Panc1 (cell line): Measurements from ENCODE around the gene SPRED2. TPM values are rescaled to one million over a fixed set of nuclear protein-coding genes. Genes with fewer than 3 reads are reported as not detected.

Experiments used
- ATAC-seq: fragments of 200-7000 bp; cut with Tn5 transposase; 2 replicates; pipeline ENCODE4 v1.9.1; 2020; ENCODE audit warnings: mild to moderate bottlenecking, moderate library complexity
- Bru-seq: library from RNA; stranded (reverse); fragments of 400-500 nt; gene quantifications from one replicate; lab custom pipeline; 2021; lab: Mats Ljungman, UMichigan
- BruChase-seq, 2 experiments: library from RNA; stranded (reverse); fragments of 400-500 nt; gene quantifications; one replicate each; lab custom pipeline; 2021; lab: Mats Ljungman, UMichigan
- BruUV-seq: library from RNA; stranded (reverse); fragments of 400-500 nt; replicated peaks from 2 replicates; lab custom pipeline; 2021; lab: Mats Ljungman, UMichigan
- CTCF ChIA-PET: fragments of 300-600 bp; sonication (Branson Sonifier 250); formaldehyde crosslinking; loops from one replicate; lab custom pipeline; 2022; ENCODE audit warnings: antibody characterized with exemption; lab: Charles Lee
- POLR2A ChIA-PET: fragments of 300-600 bp; sonication (Branson Sonifier 250); formaldehyde crosslinking; loops from one replicate; lab custom pipeline; 2022; ENCODE audit warnings: antibody characterized with exemption; lab: Charles Lee
- DNase-seq: peaks from one replicate; pipeline ENCODE4 v3.0.0-alpha.2; 2010; ENCODE audit warnings: low read depth, low spot score
- H3K27ac ChIP-seq: 2 replicates; pipeline ENCODE4 v1.5.1; 2011; ENCODE audit warnings: mild to moderate bottlenecking, low read length, inconsistent platforms
- H3K27me3 ChIP-seq: fragments of 200-500 bp; sonication (Bioruptor generic); 2 replicates; pipeline ENCODE4 v1.6.0; 2014; ENCODE audit warnings: low read length, inconsistent platforms; ENCODE audit not compliant: control insufficient read depth, insufficient read depth
- H3K36me3 ChIP-seq: fragments of 200-500 bp; sonication (Bioruptor generic); 2 replicates; pipeline ENCODE4 v1.5.1; 2014; ENCODE audit warnings: inconsistent platforms, mild to moderate bottlenecking, low read length, moderate library complexity; ENCODE audit not compliant: control insufficient read depth, insufficient read depth
- H3K4me1 ChIP-seq: 2 replicates; pipeline ENCODE4 v1.5.1; 2011; ENCODE audit warnings: inconsistent platforms, mild to moderate bottlenecking, low read length, moderate library complexity; ENCODE audit not compliant: control insufficient read depth, insufficient read depth
- H3K4me3 ChIP-seq, 2 experiments: 2 replicates each; pipeline ENCODE4 v1.5.1; 2011 to 2012; ENCODE audit warnings: low read depth in 2 of 2, low read length in 2 of 2, mild to moderate bottlenecking in 2 of 2, inconsistent platforms in 1 of 2, moderate library complexity in 1 of 2
- H3K9me3 ChIP-seq: fragments of 200-500 bp; sonication (Bioruptor generic); 2 replicates; pipeline ENCODE4 v1.5.1; 2014; ENCODE audit warnings: low read depth, mild to moderate bottlenecking, inconsistent platforms, low read length, moderate library complexity; ENCODE audit not compliant: control insufficient read depth, insufficient read depth
- POLR2AphosphoS5 ChIP-seq: IDR thresholded peaks from 2 replicates; pipeline ENCODE4 v1.6.1; 2012; ENCODE audit warnings: mild to moderate bottlenecking, low read depth, low read length, moderate library complexity
- REST ChIP-seq, 2 experiments: IDR thresholded peaks; 2 replicates each; pipeline ENCODE4 v1.6.1; 2011 to 2012; ENCODE audit warnings: low read depth in 2 of 2, control low read depth in 1 of 2, low read length in 1 of 2, mild to moderate bottlenecking in 1 of 2, moderate library complexity in 1 of 2; ENCODE audit not compliant: insufficient read depth in 1 of 2
- SIN3A ChIP-seq: IDR thresholded peaks from 2 replicates; pipeline ENCODE4 v1.6.1; 2012; ENCODE audit warnings: low read depth, mild to moderate bottlenecking, low read length, moderate library complexity, borderline replicate concordance; ENCODE audit not compliant: insufficient read depth
- TCF7L2 ChIP-seq: IDR thresholded peaks from 2 replicates; pipeline ENCODE4 v1.6.1; 2011; ENCODE audit warnings: mild to moderate bottlenecking, low read depth, low read length, inconsistent platforms
- in situ Hi-C: cut with HindIII; loops from 2 replicates; pipeline ENCODE4 v1.10.0; 2016; ENCODE audit warnings: low sequenced_read_pairs, low pct_unique_long_range_greater_than_20kb
- intact Hi-C: fragments of 100-400 bp; cut with micrococcal nuclease; formaldehyde crosslinking; loops from one replicate; pipeline ENCODE4 v1.10.0; 2022; ENCODE audit not compliant: unreplicated experiment
- long read RNA-seq: library from polyadenylated mRNA; unstranded; transcript quantifications from one replicate; pipeline ENCODE4 v2.0.0, GENCODE V29; 2021; ENCODE audit not compliant: unreplicated experiment
- polyA plus RNA-seq: library from polyadenylated mRNA; unstranded; fragments of >200 nt; gene quantifications from one replicate; pipeline ENCODE4 v1.2.1, GENCODE V29; 2012; ENCODE audit warnings: missing spikeins; ENCODE audit not compliant: insufficient read length
- total RNA-seq: library from RNA; stranded (reverse); gene quantifications from one replicate; pipeline ENCODE4 v1.2.1, GENCODE V29; 2021; ENCODE audit not compliant: unreplicated experiment
- TF ChIP-seq, protein P1 (sequence below): fragments of 450-650 bp; IDR thresholded peaks from 2 replicates; pipeline ENCODE4 v1.5.1; 2017; ENCODE audit warnings: mild to moderate bottlenecking

SPRED2 gene
- total RNA-seq (60.1 TPM), Bru-seq, nascent RNA (percentile 94 among the genes with signal in this experiment), BruChase-seq, experiment 1, labeled RNA remaining after a 2-hour chase (percentile 86 among the genes with signal in this experiment), BruChase-seq, experiment 2, labeled RNA remaining after a 6-hour chase (percentile 84 among the genes with signal in this experiment)
- 61.0 TPM for polyA plus RNA-seq
- long read RNA-seq, full-length matches to known transcripts, result 4 of 46 reads
- long read RNA-seq, partial matches to known transcripts, result 5 of 46 reads
- long read RNA-seq, other reads (novel, unspliced or antisense), result 37 of 46 reads

- intact Hi-C loops (loop anchor here (5.0 kb wide), 1 partner anchor 65 kb away; no protein-coding TSS in a partner anchor), in situ Hi-C loops (no loop called here)
- ChIA-PET POLR2A (no interaction called here), CTCF (no interaction called here)
- H3K4me3 ChIP-seq, result peak within 1 kb of the TSS; percentile 82 to 92
- H3K4me1 ChIP-seq, result peaks cover 40% of the 10 kb centered on the region
- H3K36me3 ChIP-seq, result peaks cover 2% of the 10 kb centered on the region; the same call in 1 of the 2 replicates
- no TSS peak for BruUV-seq
- ATAC-seq (peak; percentile 64), DNase-seq (peak; percentile 94)
- peak within 1 kb of the TSS; percentile 81 for H3K27ac ChIP-seq
- H3K27me3 ChIP-seq, result no peaks in the 10 kb centered on the region
- no peaks in the 10 kb centered on the region for H3K9me3 ChIP-seq
- TF ChIP-seq TCF7L2 (peak; percentile 52; the same call in 1 of the 2 replicates), REST (IDR thresholded peaks at IDR 0.05; ENCODE audit: insufficient read depth in 1 of 2, low read depth in 2 of 2, low read length in 1 of 2) (0 out of 4 replicates have a peak, but pooled peaks of 1 of the 2 experiments have one; percentile 34), SIN3A (peak; percentile 67; the same call in 1 of the 2 replicates), POLR2AphosphoS5 (peak; percentile 78; the same call in 1 of the 2 replicates)
- TF ChIP-seq, protein P1, sequence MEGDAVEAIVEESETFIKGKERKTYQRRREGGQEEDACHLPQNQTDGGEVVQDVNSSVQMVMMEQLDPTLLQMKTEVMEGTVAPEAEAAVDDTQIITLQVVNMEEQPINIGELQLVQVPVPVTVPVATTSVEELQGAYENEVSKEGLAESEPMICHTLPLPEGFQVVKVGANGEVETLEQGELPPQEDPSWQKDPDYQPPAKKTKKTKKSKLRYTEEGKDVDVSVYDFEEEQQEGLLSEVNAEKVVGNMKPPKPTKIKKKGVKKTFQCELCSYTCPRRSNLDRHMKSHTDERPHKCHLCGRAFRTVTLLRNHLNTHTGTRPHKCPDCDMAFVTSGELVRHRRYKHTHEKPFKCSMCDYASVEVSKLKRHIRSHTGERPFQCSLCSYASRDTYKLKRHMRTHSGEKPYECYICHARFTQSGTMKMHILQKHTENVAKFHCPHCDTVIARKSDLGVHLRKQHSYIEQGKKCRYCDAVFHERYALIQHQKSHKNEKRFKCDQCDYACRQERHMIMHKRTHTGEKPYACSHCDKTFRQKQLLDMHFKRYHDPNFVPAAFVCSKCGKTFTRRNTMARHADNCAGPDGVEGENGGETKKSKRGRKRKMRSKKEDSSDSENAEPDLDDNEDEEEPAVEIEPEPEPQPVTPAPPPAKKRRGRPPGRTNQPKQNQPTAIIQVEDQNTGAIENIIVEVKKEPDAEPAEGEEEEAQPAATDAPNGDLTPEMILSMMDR, result peak; percentile 16; the same call in 1 of the 2 replicates
These were observed at the start of gene SPRED2 for GRCh38 chr2:65432227-65433190. Gene SPRED2 (minus strand): TSS chr2:65432599. CDS start chr2:65431987, 612 bp downstream.

GRCh38 chr2:65481961-65482360, 49.6 kb upstream of the SPRED2 start:
- POLR2A ChIA-PET, result no interaction called here
- BruUV-seq, result no TSS peak
- intact Hi-C loops, result no loop called here

More at GRCh38 chr2:65481961-65482360, 49.6 kb upstream of the SPRED2 start:
- 0 out of 2 replicates have a peak, but pooled peaks cover 3% of the 10 kb centered on the region for H3K9me3 ChIP-seq
- in situ Hi-C loops, result no loop called here
- no peak overlapping the region for H3K27ac ChIP-seq
- no peak for DNase-seq
- no peaks in the 10 kb centered on the region for H3K4me1 ChIP-seq
- no peaks in the 10 kb centered on the region for H3K27me3 ChIP-seq
- H3K36me3 ChIP-seq, result no peaks in the 10 kb centered on the region
- TF ChIP-seq REST (IDR thresholded peaks at IDR 0.05; ENCODE audit: insufficient read depth in 1 of 2, low read depth in 2 of 2, low read length in 1 of 2) (no peak), SIN3A (no peak), POLR2AphosphoS5 (no peak), TCF7L2 (no peak)
- TF ChIP-seq, protein P1, result no peak
- H3K4me3 ChIP-seq, result no peak overlapping the region
- CTCF ChIA-PET, result interaction anchor here (0.6 kb wide), 1 partner anchor 47 kb away, joined by 4 read pairs; no protein-coding TSS in a partner anchor
- ATAC-seq, result no peak
